ENCODE data around the gene NSG1.

- TF ChIP-seq POLR2A (IDR thresholded peaks at IDR 0.05; ENCODE audit: low read depth, low read length) (no peak), BHLHE40 (IDR thresholded peaks at IDR 0.05; ENCODE audit: low read depth, low read length) (no peak), NFE2L2 (IDR thresholded peaks at IDR 0.05; ENCODE audit: low read depth, low read length) (no peak), SMC3 (IDR thresholded peaks at IDR 0.05; ENCODE audit: low read depth, low read length) (no peak), MAZ (IDR thresholded peaks at IDR 0.05; ENCODE audit: borderline replicate concordance, low read depth, low read length) (no peak), RAD21 (IDR thresholded peaks at IDR 0.05; ENCODE audit: low read length) (no peak), CHD1 (IDR thresholded peaks at IDR 0.05; ENCODE audit: low read depth, low read length) (no peak)
- TF ChIP-seq, protein P1, sequence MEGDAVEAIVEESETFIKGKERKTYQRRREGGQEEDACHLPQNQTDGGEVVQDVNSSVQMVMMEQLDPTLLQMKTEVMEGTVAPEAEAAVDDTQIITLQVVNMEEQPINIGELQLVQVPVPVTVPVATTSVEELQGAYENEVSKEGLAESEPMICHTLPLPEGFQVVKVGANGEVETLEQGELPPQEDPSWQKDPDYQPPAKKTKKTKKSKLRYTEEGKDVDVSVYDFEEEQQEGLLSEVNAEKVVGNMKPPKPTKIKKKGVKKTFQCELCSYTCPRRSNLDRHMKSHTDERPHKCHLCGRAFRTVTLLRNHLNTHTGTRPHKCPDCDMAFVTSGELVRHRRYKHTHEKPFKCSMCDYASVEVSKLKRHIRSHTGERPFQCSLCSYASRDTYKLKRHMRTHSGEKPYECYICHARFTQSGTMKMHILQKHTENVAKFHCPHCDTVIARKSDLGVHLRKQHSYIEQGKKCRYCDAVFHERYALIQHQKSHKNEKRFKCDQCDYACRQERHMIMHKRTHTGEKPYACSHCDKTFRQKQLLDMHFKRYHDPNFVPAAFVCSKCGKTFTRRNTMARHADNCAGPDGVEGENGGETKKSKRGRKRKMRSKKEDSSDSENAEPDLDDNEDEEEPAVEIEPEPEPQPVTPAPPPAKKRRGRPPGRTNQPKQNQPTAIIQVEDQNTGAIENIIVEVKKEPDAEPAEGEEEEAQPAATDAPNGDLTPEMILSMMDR (conservative IDR thresholded peaks at IDR 0.05; ENCODE audit: low read depth, low read length), result no peak
These were observed 3.8 kb downstream of the NSG1 start for GRCh38 chr4:4390515-4391240.
